ENCODE data around the gene TAS2R31. TPM values are rescaled to one million over a fixed set of nuclear protein-coding genes. Genes with fewer than 3 reads are reported as not detected.
A peak's percentile ranks its signal among the peaks of the same experiment; 100 is the strongest.

TAS2R31 gene
- polyA plus RNA-seq, 1 donor (not counting 4 experiments of a cell fraction or from before 2014, with no cell fraction given): 0.28 TPM

DNA sequence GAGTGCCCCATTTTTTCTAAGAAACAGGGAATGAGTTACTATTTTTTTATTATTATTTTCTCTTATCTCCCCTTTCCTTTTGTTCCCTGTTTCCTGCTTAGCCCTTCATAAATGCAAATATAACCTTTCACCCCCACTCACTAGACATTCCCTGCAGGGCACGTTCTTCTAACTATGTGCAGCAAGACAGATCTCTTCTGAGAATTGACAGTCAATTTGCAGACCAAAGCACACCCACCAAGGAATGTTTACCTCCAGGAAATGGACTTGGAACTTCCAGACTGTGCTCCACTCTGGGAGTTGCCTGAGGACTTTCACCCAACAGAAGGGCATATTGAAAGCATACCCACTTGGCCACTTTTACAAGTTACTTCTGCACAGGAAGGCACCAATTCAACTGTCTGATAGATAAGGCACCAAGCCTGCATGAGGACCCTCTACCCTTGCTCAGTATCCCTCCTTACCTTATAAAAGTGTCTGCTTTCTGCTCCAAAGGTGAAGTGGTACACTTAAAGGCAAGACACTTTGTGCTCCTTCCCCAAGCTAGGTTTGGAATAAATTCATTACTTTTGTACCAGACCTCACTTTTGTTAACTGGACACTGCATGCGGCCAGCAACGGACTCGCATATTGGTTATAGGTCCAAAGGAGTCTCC is 15.3 kb downstream of the TAS2R31 start:
- H3K4me3 ChIP-seq (ENCODE audit: control insufficient read depth in 2 of 3, extremely low read depth in 1 of 3, insufficient read depth in 2 of 3, low read depth in 1 of 3, low read length in 3 of 3): no peak overlapping the region
- H2AFZ ChIP-seq (ENCODE audit: control insufficient read depth, low read length): no peak overlapping the region
- no peaks in the 10 kb centered on the region for H3K4me1 ChIP-seq (ENCODE audit: control insufficient read depth, extremely low read depth, insufficient read depth, low read length)
- DNase-seq (ENCODE audit: low read depth, low spot score) (no peak), FAIRE-seq (no peak)
- H3K9me3 ChIP-seq (ENCODE audit: control insufficient read depth, low read depth, low read length): no peaks in the 10 kb centered on the region
- H3K4me2 ChIP-seq (ENCODE audit: control insufficient read depth, extremely low read depth, insufficient read depth, low read depth, low read length): no peak overlapping the region
- no peak overlapping the region for H3K27ac ChIP-seq (ENCODE audit: control insufficient read depth, insufficient read depth, low read length)
- dilution Hi-C loops (cut with MboI; ENCODE audit: extremely low pct_ligation_motif_present, low sequenced_read_pairs): no loop called here
- H4K20me1 ChIP-seq (ENCODE audit: control insufficient read depth, extremely low read depth, insufficient read depth, low read length): no peaks in the 10 kb centered on the region
- no peaks in the 10 kb centered on the region for H3K9me1 ChIP-seq (ENCODE audit: control insufficient read depth, extremely low read depth, insufficient read depth, low read length)
- no peak for TF ChIP-seq EZH2 (IDR thresholded peaks at IDR 0.05; ENCODE audit: low read length)
- TF ChIP-seq, protein P1, sequence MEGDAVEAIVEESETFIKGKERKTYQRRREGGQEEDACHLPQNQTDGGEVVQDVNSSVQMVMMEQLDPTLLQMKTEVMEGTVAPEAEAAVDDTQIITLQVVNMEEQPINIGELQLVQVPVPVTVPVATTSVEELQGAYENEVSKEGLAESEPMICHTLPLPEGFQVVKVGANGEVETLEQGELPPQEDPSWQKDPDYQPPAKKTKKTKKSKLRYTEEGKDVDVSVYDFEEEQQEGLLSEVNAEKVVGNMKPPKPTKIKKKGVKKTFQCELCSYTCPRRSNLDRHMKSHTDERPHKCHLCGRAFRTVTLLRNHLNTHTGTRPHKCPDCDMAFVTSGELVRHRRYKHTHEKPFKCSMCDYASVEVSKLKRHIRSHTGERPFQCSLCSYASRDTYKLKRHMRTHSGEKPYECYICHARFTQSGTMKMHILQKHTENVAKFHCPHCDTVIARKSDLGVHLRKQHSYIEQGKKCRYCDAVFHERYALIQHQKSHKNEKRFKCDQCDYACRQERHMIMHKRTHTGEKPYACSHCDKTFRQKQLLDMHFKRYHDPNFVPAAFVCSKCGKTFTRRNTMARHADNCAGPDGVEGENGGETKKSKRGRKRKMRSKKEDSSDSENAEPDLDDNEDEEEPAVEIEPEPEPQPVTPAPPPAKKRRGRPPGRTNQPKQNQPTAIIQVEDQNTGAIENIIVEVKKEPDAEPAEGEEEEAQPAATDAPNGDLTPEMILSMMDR (optimal IDR thresholded peaks at IDR 0.05 in 1 of 3, IDR thresholded peaks at IDR 0.05 in 1 of 3, conservative IDR thresholded peaks at IDR 0.05 in 1 of 3; ENCODE audit: extremely low read depth in 1 of 3, insufficient read depth in 2 of 3, low read length in 3 of 3): no peak
- H3K9ac ChIP-seq (ENCODE audit: control insufficient read depth, extremely low read depth, insufficient read depth, low read length): no peak overlapping the region
- H3K36me3 ChIP-seq (ENCODE audit: control insufficient read depth in 2 of 2, extremely low read depth in 1 of 2, insufficient read depth in 2 of 2, low read length in 2 of 2): no peaks in the 10 kb centered on the region
- H3K79me2 ChIP-seq (ENCODE audit: control insufficient read depth, insufficient read depth, low read length): no peaks in the 10 kb centered on the region
- no peaks in the 10 kb centered on the region for H3K27me3 ChIP-seq (ENCODE audit: control insufficient read depth, extremely low read depth, insufficient read depth, low read length)

DNA sequence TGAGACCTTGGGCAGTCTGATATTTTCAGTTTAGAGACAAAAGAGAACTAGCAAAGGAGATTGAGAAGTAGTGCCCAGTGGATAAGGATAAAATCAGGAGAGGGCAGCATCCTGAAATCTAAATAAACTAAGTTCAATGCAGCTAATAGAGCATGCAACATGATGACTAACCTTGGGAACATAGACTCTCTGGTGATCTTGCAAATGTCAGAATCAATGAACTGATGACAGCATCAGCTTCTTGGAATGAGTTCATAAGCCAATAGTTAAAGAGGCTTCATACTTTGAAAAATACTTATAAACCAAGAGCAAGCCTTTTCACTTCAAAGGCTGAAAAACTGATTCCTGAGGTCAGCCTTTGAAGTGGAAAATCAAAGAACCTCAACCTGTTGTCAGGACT is 17.0 kb downstream of the TAS2R31 start:
- FAIRE-seq (peak; percentile 61), DNase-seq (ENCODE audit: low read depth, low spot score) (no peak)
- no peaks in the 10 kb centered on the region for H3K79me2 ChIP-seq (ENCODE audit: control insufficient read depth, insufficient read depth, low read length)
- H4K20me1 ChIP-seq (ENCODE audit: control insufficient read depth, extremely low read depth, insufficient read depth, low read length): no peaks in the 10 kb centered on the region
- H3K4me1 ChIP-seq (ENCODE audit: control insufficient read depth, extremely low read depth, insufficient read depth, low read length): no peaks in the 10 kb centered on the region
- no peak overlapping the region for H2AFZ ChIP-seq (ENCODE audit: control insufficient read depth, low read length)
- H3K9me3 ChIP-seq (ENCODE audit: control insufficient read depth, low read depth, low read length): no peaks in the 10 kb centered on the region
- H3K4me3 ChIP-seq (ENCODE audit: control insufficient read depth in 2 of 3, extremely low read depth in 1 of 3, insufficient read depth in 2 of 3, low read depth in 1 of 3, low read length in 3 of 3): no peak overlapping the region
- dilution Hi-C loops (cut with MboI; ENCODE audit: extremely low pct_ligation_motif_present, low sequenced_read_pairs): no loop called here
- H3K9ac ChIP-seq (ENCODE audit: control insufficient read depth, extremely low read depth, insufficient read depth, low read length): no peak overlapping the region
- no peak overlapping the region for H3K27ac ChIP-seq (ENCODE audit: control insufficient read depth, insufficient read depth, low read length)
- no peaks in the 10 kb centered on the region for H3K9me1 ChIP-seq (ENCODE audit: control insufficient read depth, extremely low read depth, insufficient read depth, low read length)
- no peaks in the 10 kb centered on the region for H3K27me3 ChIP-seq (ENCODE audit: control insufficient read depth, extremely low read depth, insufficient read depth, low read length)
- H3K4me2 ChIP-seq (ENCODE audit: control insufficient read depth, extremely low read depth, insufficient read depth, low read depth, low read length): no peak overlapping the region
- no peaks in the 10 kb centered on the region for H3K36me3 ChIP-seq (ENCODE audit: control insufficient read depth in 2 of 2, extremely low read depth in 1 of 2, insufficient read depth in 2 of 2, low read length in 2 of 2)
- no peak for TF ChIP-seq EZH2 (IDR thresholded peaks at IDR 0.05; ENCODE audit: low read length)
- TF ChIP-seq, protein P1 (optimal IDR thresholded peaks at IDR 0.05 in 1 of 3, IDR thresholded peaks at IDR 0.05 in 1 of 3, conservative IDR thresholded peaks at IDR 0.05 in 1 of 3; ENCODE audit: extremely low read depth in 1 of 3, insufficient read depth in 2 of 3, low read length in 3 of 3): no peak
